Measurements from ENCODE around the gene E2F4. TPM values are rescaled to one million over a fixed set of nuclear protein-coding genes. Genes with fewer than 3 reads are reported as not detected.

The E2F4 gene
- total RNA-seq, 2 donors from 2014 or later: 51.9 to 88.7 TPM

- H3K4me3 ChIP-seq: peak overlapping the region; percentile 33 to 68
- no peaks in the 10 kb centered on the region for H3K36me3 ChIP-seq (replicated peaks in 1 of 2; ENCODE audit: insufficient read depth in 1 of 2, low read depth in 2 of 2)
- no peaks in the 10 kb centered on the region for H3K9me3 ChIP-seq
- intact Hi-C loops (cut with DNase I): no loop called here
- H3K27me3 ChIP-seq: peaks cover 0 to 18% of the 10 kb centered on the region in 2 donors
- H3K27ac ChIP-seq: peak overlapping the region; percentile 83 to 97 (median 92)
- ATAC-seq (peak; percentile 28), DNase-seq (peak; percentile 67 to 78 (median 77))
- no peak for TF ChIP-seq POLR2A (IDR thresholded peaks at IDR 0.05)
- peak in 6 of 7 experiments; percentile 2 to 35 (median 18) for TF ChIP-seq CTCF (IDR thresholded peaks at IDR 0.05)
- WGBS, 2 donors: 0% methylated on average over 10 to 31 of the region's 48 CpGs
- peaks cover 57% of the 10 kb centered on the region for H3K4me1 ChIP-seq
Measured at GRCh38 chr16:67246081-67246755, 54.3 kb downstream of the E2F4 start.

- Histone ChIP-seq H3K27me3 (peaks cover 0 to 18% of the 10 kb centered on the region in 2 donors), H3K27ac (peak overlapping the region; percentile 83 to 97 (median 92)), H3K9me3 (no peaks in the 10 kb centered on the region), H3K36me3 (replicated peaks in 1 of 2; ENCODE audit: insufficient read depth in 1 of 2, low read depth in 2 of 2) (no peaks in the 10 kb centered on the region), H3K4me3 (peak overlapping the region; percentile 33 to 68), H3K4me1 (peaks cover 52% of the 10 kb centered on the region)
- WGBS, 2 donors: 0% methylated on average over 17 to 25 of the region's 26 CpGs
- peak; percentile 93 to 97 (median 96) for DNase-seq
- intact Hi-C loops (cut with DNase I): no loop called here
- ATAC-seq: peak; percentile 81
- TF ChIP-seq POLR2A (IDR thresholded peaks at IDR 0.05) (peak; percentile 70 to 94 (median 92)), CTCF (IDR thresholded peaks at IDR 0.05) (peak in 3 of 7 experiments; percentile 20 to 43 (median 43))
Measured at GRCh38 chr16:67246756-67247191, 54.8 kb downstream of the E2F4 start.

GRCh38 chr16:67247192-67248072, 55.5 kb downstream of the E2F4 start, which contains the start of gene FHOD1:
Gene FHOD1, minus strand, starts transcription at chr16:67247481. Its CDS starts 71 bp downstream, at chr16:67247410.
- peaks cover 47% of the 10 kb centered on the region for H3K4me1 ChIP-seq
- TF ChIP-seq POLR2A (IDR thresholded peaks at IDR 0.05) (peak; percentile 42 to 87 (median 85)), CTCF (IDR thresholded peaks at IDR 0.05) (peak in 1 of 7 experiments; percentile 6)

GRCh38 chr16:67248073-67248400, 56.1 kb downstream of the E2F4 start:
- H3K4me3 ChIP-seq: peak overlapping the region in 1 of 2 donors; percentile 30
- DNase-seq (no peak), ATAC-seq (no peak)
- peaks cover 0 to 18% of the 10 kb centered on the region in 2 donors for H3K27me3 ChIP-seq
- no peaks in the 10 kb centered on the region for H3K36me3 ChIP-seq (replicated peaks in 1 of 2; ENCODE audit: insufficient read depth in 1 of 2, low read depth in 2 of 2)
- no peaks in the 10 kb centered on the region for H3K9me3 ChIP-seq
- TF ChIP-seq POLR2A (IDR thresholded peaks at IDR 0.05): no peak
- 3 to 6% methylated on average over 7 of the region's 7 CpGs for WGBS, 2 donors
- intact Hi-C loops (cut with DNase I): no loop called here
- peak overlapping the region in 1 of 4 donors; percentile 92 for H3K27ac ChIP-seq
- peaks cover 47% of the 10 kb centered on the region for H3K4me1 ChIP-seq

More at GRCh38 chr16:67247192-67248072, 55.5 kb downstream of the E2F4 start, which contains the start of gene FHOD1:
- peak; percentile 84 for ATAC-seq
- H3K27ac ChIP-seq: peak within 1 kb of the TSS; percentile 83 to 97 (median 92)
- peak within 1 kb of the TSS; percentile 33 to 68 for H3K4me3 ChIP-seq
- peak; percentile 98 to 99 (median 98) for DNase-seq
- peaks cover 0 to 18% of the 10 kb centered on the region in 2 donors for H3K27me3 ChIP-seq
- intact Hi-C loops (cut with DNase I): no loop called here
- H3K36me3 ChIP-seq (replicated peaks in 1 of 2; ENCODE audit: insufficient read depth in 1 of 2, low read depth in 2 of 2): no peaks in the 10 kb centered on the region
- 0% methylated on average over 12 to 56 of the region's 60 CpGs for WGBS, 2 donors
- no peaks in the 10 kb centered on the region for H3K9me3 ChIP-seq

MicroRNAs encoded within 50 kb of the gene (microRNA counts, 767-probe panel; counts per million panel counts)
- microRNA hsa-miR-328: 0 to 736 counts per million in 2 donors

Small RNA genes lying within 50 kb of the gene (microRNA-seq; reads per million reads assigned to microRNA genes)
- gene MIR328 (ENCODE audit: borderline number of aligned reads in 2 of 2, borderline replicate concordance in 2 of 2): 135 to 201 reads per million in 2 donors

Small RNA genes lying within 50 kb of the gene (small RNA-seq; reads per million reads assigned to genes)
- gene MIR328: 9.3 reads per million, percentile 91 among the genes with 10 or more reads in this experiment

Other genes with a start within 250 kb of the E2F4 start
- 1 to 10 TPM; 5.2 to 5.6 TPM for gene CES3, start 230.9 kb upstream of the E2F4 start, total RNA-seq
- 10 to 100 TPM; 10.9 to 16.5 TPM for gene CES4A, start 203.6 kb upstream of the E2F4 start, total RNA-seq
- 10 to 100 TPM; 28.0 to 41.9 TPM for gene CBFB, start 163.0 kb upstream of the E2F4 start, total RNA-seq
- gene PHAF1, start 82.2 kb upstream of the E2F4 start, total RNA-seq: 10 to 100 TPM in 1 of 2 donors, 1 to 10 TPM in 1; 7.8 to 18.5 TPM
- gene B3GNT9, start 41.2 kb upstream of the E2F4 start, total RNA-seq: 1 to 10 TPM; 8.3 to 9.9 TPM
- gene TRADD, start 32.2 kb upstream of the E2F4 start, total RNA-seq: 10 to 100 TPM; 25.7 to 25.9 TPM
- 100 to 1,000 TPM in 1 of 2 donors, 10 to 100 TPM in 1; 73.9 to 104 TPM for gene FBXL8, start 32.2 kb upstream of the E2F4 start, total RNA-seq
- 100 to 1,000 TPM in 1 of 2 donors, 10 to 100 TPM in 1; 76.8 to 352 TPM for gene HSF4, start 27.4 kb upstream of the E2F4 start, total RNA-seq
- 10 to 100 TPM; 51.1 to 78.8 TPM for gene NOL3, start 21.6 kb upstream of the E2F4 start, total RNA-seq
- gene MATCAP1, start 8.2 kb upstream of the E2F4 start, total RNA-seq: 10 to 100 TPM; 11.9 to 31.6 TPM
- gene EXOC3L1, start 2.0 kb upstream of the E2F4 start, total RNA-seq: 1 to 10 TPM; 1.8 to 2.0 TPM
- gene ELMO3, start 7.0 kb downstream of the E2F4 start, total RNA-seq: 10 to 100 TPM; 24.1 to 40.5 TPM
- 10 to 100 TPM; 35.8 to 48.1 TPM for gene TMEM208, start 35.0 kb downstream of the E2F4 start, total RNA-seq
- gene FHOD1, start 55.3 kb downstream of the E2F4 start, total RNA-seq: 10 to 100 TPM; 12.2 to 26.4 TPM
- under 1 TPM; 0.26 to 0.33 TPM for gene SLC9A5, start 56.8 kb downstream of the E2F4 start, total RNA-seq
- gene PLEKHG4, start 87.4 kb downstream of the E2F4 start, total RNA-seq: 10 to 100 TPM; 21.8 to 29.6 TPM
- gene KCTD19, start 134.6 kb downstream of the E2F4 start, total RNA-seq: under 1 TPM in 1 of 2 donors, not detected in 1; under 0.01 TPM
- 1 to 10 TPM; 1.6 to 7.0 TPM for gene LRRC36, start 134.7 kb downstream of the E2F4 start, total RNA-seq
- gene TPPP3, start 201.3 kb downstream of the E2F4 start, total RNA-seq: 10 to 100 TPM; 11.2 to 30.0 TPM
- 10 to 100 TPM; 13.0 to 57.0 TPM for gene ZDHHC1, start 224.3 kb downstream of the E2F4 start, total RNA-seq
- gene HSD11B2, start 239.0 kb downstream of the E2F4 start, total RNA-seq: 10 to 100 TPM in 1 of 2 donors, 1 to 10 TPM in 1; 5.4 to 13.8 TPM

Measured in body of pancreas (tissue), 4 donors.